ENCODE results near the gene PRMT7.

PRMT7 gene, protein sequence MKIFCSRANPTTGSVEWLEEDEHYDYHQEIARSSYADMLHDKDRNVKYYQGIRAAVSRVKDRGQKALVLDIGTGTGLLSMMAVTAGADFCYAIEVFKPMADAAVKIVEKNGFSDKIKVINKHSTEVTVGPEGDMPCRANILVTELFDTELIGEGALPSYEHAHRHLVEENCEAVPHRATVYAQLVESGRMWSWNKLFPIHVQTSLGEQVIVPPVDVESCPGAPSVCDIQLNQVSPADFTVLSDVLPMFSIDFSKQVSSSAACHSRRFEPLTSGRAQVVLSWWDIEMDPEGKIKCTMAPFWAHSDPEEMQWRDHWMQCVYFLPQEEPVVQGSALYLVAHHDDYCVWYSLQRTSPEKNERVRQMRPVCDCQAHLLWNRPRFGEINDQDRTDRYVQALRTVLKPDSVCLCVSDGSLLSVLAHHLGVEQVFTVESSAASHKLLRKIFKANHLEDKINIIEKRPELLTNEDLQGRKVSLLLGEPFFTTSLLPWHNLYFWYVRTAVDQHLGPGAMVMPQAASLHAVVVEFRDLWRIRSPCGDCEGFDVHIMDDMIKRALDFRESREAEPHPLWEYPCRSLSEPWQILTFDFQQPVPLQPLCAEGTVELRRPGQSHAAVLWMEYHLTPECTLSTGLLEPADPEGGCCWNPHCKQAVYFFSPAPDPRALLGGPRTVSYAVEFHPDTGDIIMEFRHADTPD

DNA sequence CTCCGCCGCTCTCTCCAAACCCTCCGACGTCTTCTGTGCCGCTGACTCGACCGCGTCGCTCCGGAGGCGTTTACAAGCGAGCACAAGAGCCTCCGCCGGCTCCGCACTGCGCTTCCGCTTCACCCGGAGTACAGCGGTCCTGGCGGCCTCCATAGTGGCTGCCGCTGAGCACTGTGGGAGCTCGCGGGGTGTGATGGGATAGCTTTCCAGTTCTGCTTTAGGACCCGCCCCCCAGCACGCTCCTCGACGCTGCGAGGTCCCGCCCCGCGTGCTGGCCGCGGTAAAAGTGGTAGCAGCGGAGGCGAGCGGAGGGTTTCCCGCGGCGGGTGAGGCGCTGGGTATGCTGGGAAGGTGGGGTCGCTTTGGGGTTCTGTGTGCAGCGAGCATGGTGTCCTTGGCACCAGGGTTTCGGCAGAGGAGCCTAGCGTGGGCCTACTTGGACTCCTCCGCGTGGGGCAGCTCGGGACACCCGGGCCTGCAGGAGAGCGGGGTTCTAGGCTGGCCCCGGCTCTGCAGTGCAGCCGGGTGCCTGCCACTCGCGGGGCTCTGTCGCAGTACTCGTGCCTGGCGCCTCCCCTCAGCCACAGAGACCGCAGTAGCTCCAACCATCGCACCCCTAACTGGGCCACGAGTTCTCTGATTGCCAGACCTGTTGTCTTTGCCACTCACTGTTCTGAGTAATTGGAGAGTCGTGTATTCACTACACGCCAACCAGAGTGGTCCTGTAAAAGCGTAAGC, at the start of gene PRMT7, which contains the start of gene SLC7A6OS:
Gene PRMT7, plus strand, starts transcription at position 246 of the 738 bp plus-strand sequence. CDS start 4,961 bp downstream, outside the sequence.
Gene SLC7A6OS, minus strand, starts transcription at position 173 of the 738 bp plus-strand sequence. Its CDS starts 20 bp downstream, at position 153.
- peak; percentile 78 for DNase-seq

DNA sequence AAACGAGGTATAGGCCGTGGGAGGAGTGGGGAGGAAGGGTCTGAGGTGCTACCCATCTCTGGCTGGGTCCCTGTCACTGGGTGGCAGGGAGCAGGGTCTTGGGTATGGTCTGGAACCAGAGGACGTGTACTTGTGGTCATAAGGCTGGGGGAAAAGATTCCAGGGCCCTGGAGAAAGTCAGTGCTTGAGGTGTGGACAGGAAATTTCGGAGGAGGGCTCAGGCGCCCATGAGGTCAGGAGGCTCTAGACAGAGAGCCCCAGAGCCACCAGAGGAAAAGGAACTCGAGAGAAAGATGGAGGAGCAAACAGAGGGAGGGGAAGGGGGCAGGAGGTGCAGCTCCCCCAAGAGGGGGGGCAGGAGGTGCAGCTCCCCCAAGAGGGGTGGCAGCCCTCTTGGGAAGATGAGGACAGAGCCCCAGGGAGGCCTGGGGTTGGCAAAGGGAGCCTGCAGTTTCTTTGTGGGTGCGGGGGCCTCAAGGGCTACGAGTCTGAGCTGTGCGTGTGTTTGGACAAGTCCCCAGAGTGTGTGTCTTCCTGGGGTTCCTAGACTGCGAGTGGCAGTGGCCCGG, 47.2 kb upstream of the PRMT7 start:
- no peak for DNase-seq

DNA sequence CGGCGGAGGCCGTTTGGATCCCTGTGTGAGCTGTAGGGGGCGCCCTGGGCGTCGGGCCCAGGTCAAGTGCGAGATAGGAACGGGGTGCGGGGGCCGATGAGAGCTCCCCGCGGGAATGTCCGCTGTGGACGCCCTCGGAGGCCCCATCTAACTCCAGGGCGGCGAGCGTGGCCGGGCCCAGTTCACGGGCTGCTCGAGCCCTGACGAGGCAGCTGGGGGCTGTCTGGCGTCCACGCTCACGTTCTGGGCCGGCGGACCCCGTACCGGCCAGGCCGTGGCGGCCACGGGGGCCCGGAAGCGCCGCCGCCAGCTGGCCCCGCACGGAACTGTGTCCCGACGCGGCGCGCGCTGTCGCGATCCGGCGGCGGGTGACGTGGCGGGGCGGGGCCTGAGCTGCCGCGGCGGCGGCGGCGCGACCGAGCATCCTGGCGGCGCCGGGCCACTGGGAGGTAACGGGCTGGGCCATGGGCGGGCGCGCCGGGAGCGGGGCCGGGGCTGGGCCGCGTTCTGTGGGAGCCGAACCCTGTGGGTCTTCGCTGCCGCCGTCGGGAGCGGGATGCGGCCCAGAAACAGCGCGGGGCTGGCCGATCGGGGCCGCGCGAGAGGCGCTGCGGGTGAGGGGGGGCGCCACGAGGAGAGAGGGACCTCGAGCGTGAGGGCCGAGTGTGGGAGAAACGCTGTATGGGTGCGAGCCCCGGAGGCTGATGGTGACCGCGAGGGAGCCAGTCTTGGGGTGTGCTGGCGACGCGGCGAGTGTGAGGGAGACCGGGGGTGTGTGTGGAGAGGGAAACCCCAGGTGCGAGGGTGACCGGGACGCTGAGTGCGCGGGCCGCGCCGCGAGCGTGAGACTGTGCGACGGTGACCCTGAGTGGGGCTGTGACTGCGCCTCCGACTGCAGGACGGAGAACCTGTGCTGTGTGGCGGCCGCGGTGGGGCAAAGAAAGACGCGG, 46.4 kb upstream of the PRMT7 start, which contains the start of gene SLC7A6:
Gene SLC7A6, plus strand, starts transcription at position 399 of the 950 bp plus-strand sequence. CDS start 10,201 bp downstream, outside the sequence.
- DNase-seq: peak; percentile 27

DNA sequence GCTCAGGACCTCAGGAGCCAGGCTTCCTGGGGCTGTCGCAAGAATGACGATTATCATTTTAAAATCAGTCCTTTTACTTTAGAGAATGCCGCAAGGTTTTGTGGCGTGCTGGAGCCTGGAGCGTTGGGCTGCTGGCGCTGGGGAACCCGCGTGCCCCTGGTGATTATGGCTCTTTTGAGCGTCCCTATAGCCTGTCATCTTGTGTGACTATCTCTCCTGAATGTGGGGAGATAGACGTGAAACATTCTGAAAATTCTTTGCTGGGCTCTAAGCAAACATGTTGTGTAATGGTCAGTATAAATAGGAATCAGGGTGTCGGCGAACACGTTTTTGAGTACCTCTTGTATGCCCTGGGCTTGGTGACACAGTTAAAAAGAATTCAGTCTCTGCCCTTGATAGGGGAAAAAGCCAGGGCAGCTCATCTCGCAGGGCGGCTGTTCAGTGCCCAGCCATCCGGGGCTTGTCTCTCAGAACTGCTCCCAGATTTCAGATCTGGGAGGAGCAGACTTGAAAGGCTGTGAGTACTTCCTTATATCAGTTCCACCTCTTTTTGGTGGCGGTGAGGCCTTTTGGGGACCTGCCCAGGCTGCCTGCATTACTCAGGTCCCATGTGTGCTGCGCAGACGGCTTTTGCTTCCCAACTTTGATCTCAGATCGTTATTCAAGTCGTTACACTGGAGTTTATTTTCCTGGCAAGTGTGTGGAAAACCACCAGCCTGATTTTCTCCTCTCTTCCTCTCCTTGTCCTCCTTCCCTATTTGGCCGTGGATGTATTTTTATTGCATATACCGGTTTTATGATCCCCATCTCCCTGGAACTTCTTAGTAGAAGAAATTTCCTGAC, 45.5 kb upstream of the PRMT7 start:
- DNase-seq: peak; percentile 52

DNA sequence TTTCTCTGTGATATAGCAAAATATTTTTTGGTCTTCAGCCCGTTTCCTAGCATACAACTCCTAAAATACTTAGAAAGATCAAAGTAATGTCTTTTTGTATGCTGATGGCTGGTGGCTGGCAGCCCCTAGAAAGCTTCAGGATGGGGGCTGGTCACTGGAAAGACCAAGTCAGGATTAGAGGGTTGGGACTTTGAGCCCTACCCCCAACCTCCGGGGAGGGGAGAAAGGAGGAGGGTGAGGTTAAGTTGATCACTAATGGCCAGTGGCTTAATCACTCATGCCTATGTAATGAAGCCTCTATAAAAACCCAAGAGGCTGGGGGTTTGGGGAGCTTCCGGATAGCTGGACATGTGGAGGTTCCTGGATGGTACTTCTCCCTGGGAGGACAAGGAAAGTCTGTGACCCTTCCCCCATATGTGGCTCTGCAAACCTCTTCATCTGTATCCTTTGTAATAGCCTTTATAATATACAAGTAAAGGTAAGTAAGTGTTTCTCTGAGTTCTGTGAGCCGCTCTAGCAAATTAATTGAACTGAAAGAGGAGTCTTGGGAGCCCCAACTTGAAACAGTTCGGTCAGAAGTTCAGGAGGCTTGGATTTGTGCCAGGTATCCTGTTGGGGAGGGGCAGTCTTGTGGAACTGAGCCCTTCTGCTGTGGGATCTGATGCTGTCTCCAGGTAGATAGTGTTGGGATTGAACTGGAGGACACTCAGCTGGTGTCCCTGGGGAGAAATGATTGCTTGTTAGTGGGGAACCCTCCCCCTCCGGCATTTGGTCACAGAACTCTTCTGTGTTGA, 43.0 kb upstream of the PRMT7 start:
- DNase-seq: peak; percentile 23

DNA sequence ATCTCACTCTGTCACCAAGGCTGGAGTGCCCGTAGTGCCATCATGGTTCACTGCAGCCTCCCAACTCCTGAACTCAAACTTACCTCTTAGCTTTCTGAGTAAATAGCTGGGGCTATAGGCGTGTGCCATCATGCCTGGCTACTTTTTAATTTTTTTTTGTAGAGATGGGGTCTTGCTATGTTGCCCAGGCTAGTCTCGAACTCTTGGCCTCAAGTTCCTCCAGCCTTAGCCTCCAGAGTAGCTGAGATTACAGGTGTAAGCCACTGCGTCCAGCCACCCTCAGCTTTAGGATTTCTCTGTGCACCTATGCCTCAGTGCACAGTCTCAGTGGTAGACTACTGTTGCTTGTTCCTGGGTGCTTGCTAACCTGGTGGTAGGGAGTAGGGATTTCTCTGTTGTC, 41.0 kb upstream of the PRMT7 start:
- DNase-seq: no peak

DNA sequence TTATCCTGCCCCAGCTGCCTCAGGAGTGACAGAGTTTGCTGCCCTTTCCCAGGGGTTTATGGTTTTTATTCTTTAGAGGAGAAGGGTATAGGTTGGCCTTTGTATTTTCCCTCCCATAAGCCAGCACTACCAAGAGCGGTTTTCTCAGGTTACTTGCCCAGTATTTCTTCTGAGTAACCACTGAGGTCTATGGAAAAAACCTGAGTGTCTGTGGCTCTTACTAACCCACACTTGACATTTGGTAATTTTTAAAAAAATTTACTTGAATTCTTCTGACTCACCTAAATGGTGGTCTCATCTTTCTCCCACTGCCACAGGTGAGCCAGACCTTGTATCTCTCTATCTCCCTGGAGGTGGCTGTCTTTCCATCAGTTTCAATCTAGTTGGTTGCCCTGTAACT, 40.5 kb upstream of the PRMT7 start:
- no peak for DNase-seq

DNA sequence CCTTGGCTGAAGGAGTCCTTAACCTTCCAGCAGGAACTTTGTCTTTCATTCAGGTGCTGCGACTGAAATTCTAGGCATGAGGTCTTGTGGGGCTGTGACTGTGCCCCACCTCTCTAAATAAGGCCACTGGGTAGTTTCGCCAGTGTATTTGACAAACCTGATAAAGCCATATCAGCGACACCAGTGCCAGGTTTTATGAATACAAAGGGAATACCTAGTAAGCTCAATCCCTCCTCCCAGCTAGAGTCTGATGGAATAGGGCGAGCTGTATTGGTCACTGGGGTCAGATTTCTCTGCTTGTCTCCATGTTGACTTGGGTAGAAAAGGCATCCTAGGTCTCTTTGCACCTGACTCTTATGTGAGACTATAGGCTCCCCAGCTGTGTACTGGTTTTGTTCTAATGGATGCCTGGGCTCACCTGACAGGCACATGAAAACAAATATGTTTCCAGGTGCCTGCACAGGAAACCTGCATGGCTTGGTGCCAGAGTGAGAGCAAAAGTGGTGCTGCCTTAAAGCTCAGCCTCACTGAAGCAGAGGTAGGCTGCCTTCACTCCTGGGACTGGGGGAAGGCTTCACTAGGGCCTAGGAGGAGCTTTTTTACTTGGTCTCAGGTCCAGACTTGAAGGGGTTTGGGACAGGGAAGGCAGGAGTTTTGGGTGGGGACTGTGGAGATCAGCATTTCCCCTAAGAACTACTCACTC, 38.2 kb upstream of the PRMT7 start:
- no peak for DNase-seq

DNA sequence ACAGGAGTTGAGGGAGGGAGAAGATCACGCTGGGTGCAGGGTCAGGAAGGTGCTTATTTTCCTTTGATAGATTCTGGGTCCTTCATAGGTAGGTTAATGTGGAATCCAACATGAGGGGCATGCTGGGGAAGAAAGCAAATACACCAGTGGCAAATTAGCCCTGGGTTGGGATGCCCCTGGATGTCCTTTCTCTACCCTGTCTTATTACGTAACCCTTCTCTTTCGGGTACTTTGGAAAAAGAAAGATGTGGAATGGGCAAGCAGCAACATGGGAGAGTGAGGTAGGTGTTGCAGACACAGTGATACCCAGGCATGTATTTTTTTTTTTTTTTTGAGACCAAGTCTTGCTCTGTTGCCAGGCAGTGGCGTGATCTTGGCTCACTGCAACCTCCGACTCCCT, 37.4 kb upstream of the PRMT7 start:
- no peak for DNase-seq

DNA sequence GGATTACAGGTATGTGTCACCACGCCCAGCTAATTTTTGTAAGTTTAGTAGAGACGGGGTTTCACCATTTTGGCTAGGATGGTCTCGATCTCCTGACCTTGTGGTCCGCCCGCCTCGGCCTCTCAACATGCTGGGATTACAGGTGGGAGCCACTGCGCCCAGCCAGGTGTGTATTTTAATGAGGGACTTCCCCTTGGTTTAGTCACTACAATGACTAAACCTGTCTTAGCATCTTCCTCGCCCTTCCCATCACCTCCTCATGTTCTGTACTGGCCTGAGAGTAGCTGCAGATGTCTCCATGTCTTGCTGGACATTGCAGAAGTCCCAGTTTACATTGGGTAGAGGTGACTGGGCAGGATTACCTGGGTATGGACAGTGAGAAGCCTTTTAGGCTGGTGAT, 36.9 kb upstream of the PRMT7 start:
- no peak for DNase-seq

DNA sequence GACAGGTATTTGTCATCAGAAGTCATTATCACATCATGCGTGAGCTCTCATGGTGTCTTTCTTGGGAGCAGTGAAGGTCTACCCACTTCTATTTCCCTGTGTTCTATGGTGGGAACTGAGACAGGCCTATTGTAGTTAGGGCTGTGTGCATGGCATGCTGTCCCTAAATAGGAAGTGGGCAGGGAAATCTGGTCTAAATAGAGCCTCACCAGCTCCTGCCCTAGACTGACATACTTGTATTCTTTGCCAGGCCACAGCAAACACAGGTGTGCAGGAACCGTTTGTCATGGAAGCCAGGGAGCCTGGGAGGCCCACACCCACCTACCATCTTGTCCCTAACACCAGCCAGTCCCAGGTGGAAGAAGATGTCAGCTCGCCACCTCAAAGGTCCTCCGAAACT, 36.4 kb upstream of the PRMT7 start:
- DNase-seq: no peak

DNA sequence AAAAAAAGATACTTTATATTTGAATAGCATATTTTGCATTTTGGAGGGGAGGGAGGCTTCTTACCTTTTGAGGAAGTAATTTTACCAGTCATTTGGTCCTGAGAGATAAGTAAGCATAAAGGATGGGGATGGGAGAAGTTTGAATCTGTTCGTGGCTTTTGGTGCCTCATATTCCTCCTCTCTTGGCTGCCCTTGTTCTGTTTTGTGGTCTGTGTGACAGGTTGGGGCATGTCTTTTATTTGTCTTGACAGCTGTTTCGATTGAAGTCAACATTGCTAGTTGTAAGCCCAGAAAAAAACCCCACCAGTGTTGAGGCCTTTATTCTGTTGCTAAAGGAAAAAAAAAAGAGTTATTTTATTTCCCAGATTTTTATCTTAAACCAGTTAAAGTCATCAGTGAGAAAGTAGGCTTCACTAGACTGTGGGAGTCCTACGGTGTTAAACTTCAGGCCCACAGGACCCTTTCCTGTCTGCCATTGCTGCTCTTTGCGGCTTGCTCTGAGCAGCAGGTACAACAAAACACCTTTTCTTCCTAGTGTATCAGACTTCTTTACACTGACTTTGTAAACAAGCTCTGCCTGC, 35.1 kb upstream of the PRMT7 start:
- peak; percentile 69 for DNase-seq

DNA sequence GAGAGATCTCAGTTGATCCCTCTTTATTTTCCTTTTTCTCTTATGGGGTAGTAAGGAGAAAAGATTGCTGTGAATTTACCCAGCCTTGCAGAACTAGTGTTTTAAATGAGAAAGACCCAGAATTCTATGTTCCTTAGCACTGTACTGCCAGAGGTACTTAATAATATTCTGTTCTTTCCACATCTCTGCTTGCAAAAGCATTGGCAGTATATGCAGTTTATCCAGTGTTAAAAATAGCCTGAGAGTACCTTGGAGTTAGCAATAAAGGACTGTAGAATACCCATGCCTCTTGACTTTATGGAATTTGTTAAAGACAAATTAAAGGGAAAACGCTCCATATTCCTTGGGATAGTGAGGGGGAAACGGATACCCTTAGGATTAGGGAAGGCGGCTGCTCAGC, 34.6 kb upstream of the PRMT7 start:
- no peak for DNase-seq

DNA sequence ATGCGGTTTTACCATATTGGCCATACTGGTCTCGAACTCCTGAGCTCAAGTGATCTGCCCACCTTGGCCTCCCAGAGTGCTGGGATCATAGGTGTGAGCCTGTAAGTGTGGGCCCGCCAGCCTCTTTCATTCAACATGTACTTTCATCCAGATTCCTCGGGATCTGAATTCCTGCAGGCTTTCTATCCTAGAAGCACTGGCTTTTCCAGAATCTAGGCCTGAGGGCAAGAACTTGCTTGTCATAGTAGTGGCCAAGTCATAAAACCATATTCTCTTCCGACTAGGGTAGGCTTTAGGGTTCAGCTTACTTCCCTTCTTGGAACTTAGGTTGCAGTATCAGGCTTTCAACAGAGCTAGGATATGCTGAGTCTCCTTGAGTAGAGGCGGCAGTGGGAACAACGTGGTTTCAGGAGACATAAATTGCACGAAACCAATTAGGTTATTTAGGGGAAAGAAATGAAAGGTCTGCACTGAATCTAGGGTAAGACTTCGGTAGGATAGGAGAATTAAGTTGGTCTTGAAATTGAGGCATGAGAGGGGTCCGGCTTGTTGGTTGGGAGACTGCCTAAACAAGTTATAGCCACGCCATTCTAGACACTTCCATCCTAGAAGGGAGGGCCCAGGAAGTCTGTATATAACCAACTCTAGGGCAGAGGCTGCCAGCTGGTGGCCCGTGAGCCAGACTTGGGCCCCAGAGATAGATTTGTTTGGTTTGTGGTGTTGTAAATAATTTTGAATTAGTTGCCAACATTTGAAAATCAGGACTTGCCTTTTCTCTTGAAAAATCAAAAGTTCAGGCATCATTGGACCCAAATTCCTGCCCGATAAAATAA, 30.9 kb upstream of the PRMT7 start:
- DNase-seq: no peak

DNA sequence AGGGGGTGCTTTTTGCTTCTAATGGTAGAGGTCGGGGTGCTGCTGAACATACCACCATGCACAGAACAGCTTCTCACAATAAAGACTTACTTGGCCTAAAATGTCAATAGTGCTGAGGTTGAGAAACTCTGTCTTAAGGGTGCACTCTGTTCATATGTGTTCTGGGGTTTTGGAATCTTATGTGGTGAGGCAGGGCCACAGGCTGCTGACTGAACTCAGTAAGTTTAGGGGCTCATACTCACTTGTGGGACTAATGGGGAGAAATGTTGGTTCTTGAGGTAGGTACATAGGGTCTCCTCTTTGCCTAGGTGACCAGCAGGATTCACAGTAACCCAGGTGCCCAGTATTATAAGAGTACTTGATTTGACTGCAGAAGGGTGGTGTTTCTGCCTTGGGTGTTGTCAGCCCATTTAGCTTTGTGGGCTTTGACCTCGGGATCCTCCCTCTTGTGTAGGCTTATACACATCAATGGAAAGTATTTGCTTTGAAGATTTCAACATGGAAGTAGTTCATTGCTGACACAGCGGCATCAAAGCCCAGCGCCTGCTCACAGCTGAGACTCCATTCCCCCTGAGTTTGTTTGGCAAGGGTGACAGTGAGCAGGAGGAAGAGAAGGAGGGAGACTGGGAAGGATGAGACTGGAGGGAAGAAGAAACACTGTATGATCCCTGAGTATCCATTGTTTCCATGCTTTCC, 29.3 kb upstream of the PRMT7 start:
- DNase-seq: no peak

DNA sequence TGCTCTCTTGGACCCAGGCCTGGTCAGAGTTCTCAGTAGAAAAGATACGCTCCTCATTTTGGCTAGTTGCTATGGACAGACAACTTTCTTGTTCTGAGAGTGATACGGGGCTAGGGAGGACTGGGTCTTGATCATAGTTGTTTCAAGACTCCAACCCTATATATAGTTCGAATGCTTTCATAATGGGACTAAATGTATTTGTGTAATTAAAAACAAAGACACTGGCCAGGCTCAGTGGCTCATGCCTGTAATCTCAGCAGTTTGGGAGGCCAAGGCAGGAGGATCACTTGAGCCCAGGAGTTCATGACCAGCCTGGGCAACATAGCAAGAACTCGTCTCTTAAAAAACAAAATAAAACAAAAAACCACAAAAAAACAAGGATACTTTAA, 28.8 kb upstream of the PRMT7 start:
- no peak for DNase-seq

DNA sequence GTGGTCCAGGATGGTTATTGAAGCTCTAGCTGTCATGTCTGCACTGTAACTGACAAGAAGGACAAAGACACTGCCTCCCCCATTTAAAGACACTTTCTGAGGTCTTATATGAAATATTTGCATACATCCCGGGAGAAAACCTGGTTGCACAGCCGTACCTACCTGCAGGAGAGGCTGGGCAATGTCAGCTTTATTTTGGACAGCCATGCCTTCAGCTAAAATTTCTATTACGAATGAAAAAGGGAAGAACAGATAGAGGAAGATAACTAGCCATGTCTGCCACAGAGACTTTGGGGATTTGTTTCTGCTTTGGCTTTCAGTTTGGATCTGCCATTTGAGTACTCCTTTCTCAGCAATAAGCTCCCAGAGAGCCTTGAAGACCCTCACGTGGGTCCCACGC, 27.5 kb upstream of the PRMT7 start:
- no peak for DNase-seq

All from DMS 273 treated with DMSO at 0.1 percent for 48 hours (cell line).